Activated CD4-positive, CD25-positive, alpha-beta regulatory T cell treated with anti-CD3 and anti-CD28 coated beads, Interleukin-2, amount 50 U/mL, for 72 hours (primary cell): Measurements from ENCODE around the gene KCNK13.
"Not testable (repeated sequence)": the region's sequence is repeated elsewhere in the genome, so short reads cannot be mapped to it uniquely, and the experiment has no call there.

ENCODE experiments used
- DNase-seq: peaks from one replicate; pipeline ENCODE4 v3.0.0; 2021

Gene KCNK13

GRCh38 chr14:90200546-90200945, 138.8 kb downstream of the KCNK13 start:
- DNase-seq: not testable (repeated sequence)

- DNase-seq: no peak
Measured at GRCh38 chr14:90201344-90201743, 139.6 kb downstream of the KCNK13 start.

GRCh38 chr14:90204516-90204915, 142.7 kb downstream of the KCNK13 start:
- DNase-seq: no peak

GRCh38 chr14:90213099-90213748, 151.4 kb downstream of the KCNK13 start:
- no peak for DNase-seq

- DNase-seq: no peak
Measured at GRCh38 chr14:90228478-90228877, 166.7 kb downstream of the KCNK13 start.

- not testable (repeated sequence) for DNase-seq
Measured at GRCh38 chr14:90229942-90230341, 168.1 kb downstream of the KCNK13 start.
